Liver (tissue), 3 donors: ENCODE results near the gene EXOSC6.
"Not testable (repeated sequence)": the region's sequence is repeated elsewhere in the genome, so short reads cannot be mapped to it uniquely, and the experiment has no call there.

Experiments
- CTCF ChIP-seq: fragments of 150-350 bp; IDR thresholded peaks from 2 replicates; pipeline ENCODE4 v1.5.1; 2017; ENCODE audit warnings: improper control_type of control experiment, low read depth, low read length; ENCODE audit not compliant: missing input control
- EGR1 ChIP-seq, 2 donors: IDR thresholded peaks; 2 replicates each; pipeline ENCODE4 v1.6.1; 2016 to 2018; ENCODE audit warnings: antibody characterized with exemption in 2 of 2, low read depth in 2 of 2
- FOXA2 ChIP-seq: IDR thresholded peaks from 2 replicates; pipeline ENCODE4 v1.6.1; 2016; ENCODE audit warnings: antibody characterized with exemption
- GABPA ChIP-seq, 2 donors: IDR thresholded peaks in 1 of 2; conservative IDR thresholded peaks in 1 of 2; 2 replicates each; pipeline ENCODE4 v1.6.1; 2016; ENCODE audit warnings: antibody characterized with exemption in 2 of 2, mild to moderate bottlenecking in 1 of 2, moderate library complexity in 1 of 2
- HNF4A ChIP-seq, 2 donors: conservative IDR thresholded peaks; 2 replicates each; pipeline ENCODE4 v1.6.1; 2016; ENCODE audit warnings: antibody characterized with exemption in 2 of 2, mild to moderate bottlenecking in 2 of 2
- JUND ChIP-seq, 2 donors: IDR thresholded peaks; 2 replicates each; pipeline ENCODE4 v1.6.1; 2016; ENCODE audit warnings: antibody characterized with exemption in 2 of 2
- MAX ChIP-seq: IDR thresholded peaks from 2 replicates; pipeline ENCODE4 v1.6.1; 2016; ENCODE audit warnings: antibody characterized with exemption
- NR2F2 ChIP-seq: IDR thresholded peaks from 2 replicates; pipeline ENCODE4 v1.6.1; 2016; ENCODE audit warnings: antibody characterized with exemption
- RAD21 ChIP-seq, 2 donors: IDR thresholded peaks; 2 replicates each; pipeline ENCODE4 v1.6.1; 2016; ENCODE audit warnings: antibody characterized with exemption in 2 of 2, mild to moderate bottlenecking in 2 of 2
- REST ChIP-seq: IDR thresholded peaks from 2 replicates; pipeline ENCODE4 v1.6.1; 2016; ENCODE audit warnings: antibody characterized with exemption, mild to moderate bottlenecking
- SP1 ChIP-seq: IDR thresholded peaks from 2 replicates; pipeline ENCODE4 v1.6.1; 2018; ENCODE audit warnings: antibody characterized with exemption, mild to moderate bottlenecking
- TAF1 ChIP-seq: conservative IDR thresholded peaks from 2 replicates; pipeline ENCODE4 v1.6.1; 2016; ENCODE audit warnings: antibody characterized with exemption, mild to moderate bottlenecking
- YY1 ChIP-seq: IDR thresholded peaks from 2 replicates; pipeline ENCODE4 v1.6.1; 2016; ENCODE audit warnings: antibody characterized with exemption, mild to moderate bottlenecking
- donor health status: healthy.
- donor health status: healthy.

- not testable (repeated sequence) for TF ChIP-seq GABPA (IDR thresholded peaks at IDR 0.05 in 1 of 2, conservative IDR thresholded peaks at IDR 0.05 in 1 of 2); SP1; CTCF; MAX; RAD21 (IDR thresholded peaks at IDR 0.05); FOXA2; EGR1 (IDR thresholded peaks at IDR 0.05; ENCODE audit: low read depth in 2 of 2); REST; JUND (IDR thresholded peaks at IDR 0.05); YY1; TAF1; NR2F2; HNF4A (conservative IDR thresholded peaks at IDR 0.05)
These were observed 53.1 kb downstream of the EXOSC6 start for GRCh38 chr16:70198666-70199065.
